Measurements from ENCODE around the gene ADGRG1.

Gene ADGRG1

DNA sequence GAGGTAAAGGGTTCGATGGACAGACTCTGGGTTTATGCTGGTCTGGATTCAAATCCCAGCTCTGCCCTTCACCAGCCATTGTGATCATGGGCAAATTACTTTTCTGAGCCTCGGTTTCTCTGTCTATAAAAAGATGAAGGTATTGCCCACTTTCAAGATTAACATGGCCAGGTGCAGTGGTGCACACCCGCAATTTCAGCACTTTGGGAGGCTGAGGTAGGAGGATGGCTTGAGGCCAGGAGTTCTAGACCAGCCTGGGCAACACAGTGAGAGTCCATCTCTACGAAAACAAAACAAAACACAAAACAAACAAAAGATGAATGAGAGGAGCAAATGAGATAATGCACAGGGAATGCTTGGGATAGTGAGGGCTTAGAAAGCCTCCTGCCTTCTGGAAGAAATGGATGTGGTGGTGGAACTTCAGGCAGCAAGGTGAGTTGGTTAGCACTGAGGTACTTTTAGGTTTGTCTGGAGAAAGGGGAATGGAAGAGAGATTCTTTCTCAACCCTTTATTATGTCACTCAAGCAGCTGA lies 48.2 kb downstream of the ADGRG1 start:
- H3K4me3 ChIP-seq (ENCODE audit: low read length) = no peak overlapping the region
- DNase-seq (ENCODE audit: low read depth) = peak; percentile 14
- TF ChIP-seq, protein P1, sequence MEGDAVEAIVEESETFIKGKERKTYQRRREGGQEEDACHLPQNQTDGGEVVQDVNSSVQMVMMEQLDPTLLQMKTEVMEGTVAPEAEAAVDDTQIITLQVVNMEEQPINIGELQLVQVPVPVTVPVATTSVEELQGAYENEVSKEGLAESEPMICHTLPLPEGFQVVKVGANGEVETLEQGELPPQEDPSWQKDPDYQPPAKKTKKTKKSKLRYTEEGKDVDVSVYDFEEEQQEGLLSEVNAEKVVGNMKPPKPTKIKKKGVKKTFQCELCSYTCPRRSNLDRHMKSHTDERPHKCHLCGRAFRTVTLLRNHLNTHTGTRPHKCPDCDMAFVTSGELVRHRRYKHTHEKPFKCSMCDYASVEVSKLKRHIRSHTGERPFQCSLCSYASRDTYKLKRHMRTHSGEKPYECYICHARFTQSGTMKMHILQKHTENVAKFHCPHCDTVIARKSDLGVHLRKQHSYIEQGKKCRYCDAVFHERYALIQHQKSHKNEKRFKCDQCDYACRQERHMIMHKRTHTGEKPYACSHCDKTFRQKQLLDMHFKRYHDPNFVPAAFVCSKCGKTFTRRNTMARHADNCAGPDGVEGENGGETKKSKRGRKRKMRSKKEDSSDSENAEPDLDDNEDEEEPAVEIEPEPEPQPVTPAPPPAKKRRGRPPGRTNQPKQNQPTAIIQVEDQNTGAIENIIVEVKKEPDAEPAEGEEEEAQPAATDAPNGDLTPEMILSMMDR (IDR thresholded peaks at IDR 0.05; ENCODE audit: insufficient read depth, low read depth, low read length, missing control alignments) = no peak

DNA sequence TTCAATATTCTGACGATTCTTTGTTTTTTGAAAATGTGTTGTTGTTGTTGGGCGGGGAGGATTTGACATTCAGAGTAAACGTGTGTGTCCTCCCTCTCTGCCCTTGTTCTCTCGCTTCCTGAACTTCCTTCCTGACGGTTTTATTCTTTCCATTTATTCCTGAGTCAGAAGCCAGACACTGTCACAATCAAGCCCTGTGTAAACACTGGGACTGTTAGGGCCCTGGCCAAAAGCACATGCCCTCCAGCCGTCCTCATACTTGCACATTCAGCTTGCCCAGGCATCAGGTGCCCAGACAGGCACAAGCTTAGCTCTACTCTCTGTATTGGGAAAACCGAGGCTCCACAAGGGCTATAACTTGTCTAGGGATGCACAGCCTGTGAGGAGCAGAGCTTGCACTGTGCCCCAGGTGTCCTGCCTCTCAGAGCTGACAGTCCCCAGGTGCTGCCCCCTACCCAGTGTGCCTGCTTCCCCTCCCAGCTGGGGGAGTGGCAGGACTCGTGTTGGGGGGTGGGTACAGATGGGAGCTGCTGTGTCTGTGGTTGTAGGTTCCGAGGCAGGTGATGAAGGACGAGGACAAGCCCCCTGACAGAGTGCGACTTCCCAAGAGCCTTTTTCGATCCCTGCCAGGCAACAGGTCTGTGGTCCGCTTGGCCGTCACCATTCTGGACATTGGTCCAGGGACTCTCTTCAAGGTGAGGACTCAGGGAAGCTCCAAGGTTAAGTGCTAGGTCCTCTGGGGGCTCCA lies 49.4 kb downstream of the ADGRG1 start:
- peak; percentile 57 for DNase-seq (ENCODE audit: low read depth)
- no peak overlapping the region for H3K4me3 ChIP-seq (ENCODE audit: low read length)
- TF ChIP-seq, protein P1 (IDR thresholded peaks at IDR 0.05; ENCODE audit: insufficient read depth, low read depth, low read length, missing control alignments) = no peak

DNA sequence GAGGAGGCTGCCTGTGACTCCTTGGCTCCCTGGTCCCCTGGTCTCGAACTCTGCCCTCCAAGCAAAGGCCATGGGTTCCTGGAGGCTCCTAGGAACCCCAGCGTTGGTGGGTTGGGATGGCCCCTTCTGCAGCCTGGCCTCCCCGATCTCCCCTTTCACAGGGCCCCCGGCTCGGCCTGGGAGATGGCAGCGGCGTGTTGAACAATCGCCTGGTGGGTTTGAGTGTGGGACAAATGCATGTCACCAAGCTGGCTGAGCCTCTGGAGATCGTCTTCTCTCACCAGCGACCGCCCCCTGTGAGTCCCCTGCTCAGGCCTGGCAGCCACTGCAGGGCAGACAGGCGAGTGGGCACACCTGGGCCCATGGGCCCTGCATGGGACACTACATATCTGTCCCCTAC lies 50.6 kb downstream of the ADGRG1 start:
- DNase-seq (ENCODE audit: low read depth) = no peak
- H3K4me3 ChIP-seq (ENCODE audit: low read length) = no peak overlapping the region
- TF ChIP-seq, protein P1 (IDR thresholded peaks at IDR 0.05; ENCODE audit: insufficient read depth, low read depth, low read length, missing control alignments) = no peak

DNA sequence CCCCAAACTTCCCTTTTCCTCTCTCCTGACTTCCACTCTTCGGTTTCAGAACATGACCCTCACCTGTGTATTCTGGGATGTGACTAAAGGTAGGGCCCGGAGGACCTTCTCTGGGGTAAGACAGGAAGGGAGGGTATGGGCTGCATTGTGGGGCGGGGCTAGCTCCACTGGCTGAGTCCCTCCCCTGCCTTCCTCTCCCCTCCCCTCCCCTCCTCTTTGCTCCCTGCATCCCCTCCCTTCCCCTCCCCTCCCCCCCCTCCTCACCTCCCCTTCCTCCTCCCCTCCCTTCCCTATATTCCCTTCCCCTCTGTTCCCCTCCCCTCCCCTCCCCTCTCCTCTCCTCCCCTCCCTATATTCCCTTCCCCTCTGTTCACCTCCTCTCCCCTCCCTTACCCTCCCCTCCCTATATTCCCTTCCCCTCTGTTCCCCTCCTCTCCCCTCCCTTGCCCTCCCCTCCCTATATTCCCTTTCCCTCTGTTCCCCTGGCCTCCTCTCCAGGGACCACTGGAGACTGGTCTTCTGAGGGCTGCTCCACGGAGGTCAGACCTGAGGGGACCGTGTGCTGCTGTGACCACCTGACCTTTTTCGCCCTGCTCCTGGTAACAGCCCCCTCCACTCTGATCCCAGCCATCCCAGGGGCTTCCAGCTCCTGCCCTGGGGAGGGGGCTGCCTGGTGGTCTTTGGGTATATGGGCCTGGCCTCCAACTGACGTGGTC lies 51.5 kb downstream of the ADGRG1 start:
- TF ChIP-seq, protein P1 (IDR thresholded peaks at IDR 0.05; ENCODE audit: insufficient read depth, low read depth, low read length, missing control alignments) = no peak
- no peak for DNase-seq (ENCODE audit: low read depth)
- H3K4me3 ChIP-seq (ENCODE audit: low read length) = no peak overlapping the region

DNA sequence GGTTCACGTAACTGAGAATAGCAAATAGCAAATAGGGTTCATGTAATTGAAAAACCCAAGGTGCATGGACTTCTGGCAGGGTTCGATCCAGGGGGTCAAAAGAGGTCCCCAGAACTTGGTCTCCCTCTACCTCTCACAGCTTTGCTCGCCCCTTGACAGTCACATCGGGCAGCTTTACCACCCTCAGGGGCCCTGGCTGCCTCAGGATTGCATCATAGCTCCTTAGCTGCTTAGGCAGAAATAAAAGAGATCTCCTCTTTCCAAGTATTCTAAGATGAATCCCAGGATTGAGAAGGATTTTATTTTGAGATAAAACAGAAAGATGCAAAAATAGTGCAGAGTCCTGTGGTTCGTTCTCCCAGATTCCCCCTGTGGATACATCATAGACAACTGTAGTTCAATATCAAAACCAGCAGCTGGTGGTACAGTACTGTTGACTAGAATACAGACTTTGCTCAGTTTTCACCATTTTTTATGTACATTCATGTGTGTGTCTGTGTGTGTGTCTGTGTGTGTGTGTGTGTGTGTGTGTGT lies 52.5 kb downstream of the ADGRG1 start:
- TF ChIP-seq, protein P1 (IDR thresholded peaks at IDR 0.05; ENCODE audit: insufficient read depth, low read depth, low read length, missing control alignments) = no peak
- no peak for DNase-seq (ENCODE audit: low read depth)

DNA sequence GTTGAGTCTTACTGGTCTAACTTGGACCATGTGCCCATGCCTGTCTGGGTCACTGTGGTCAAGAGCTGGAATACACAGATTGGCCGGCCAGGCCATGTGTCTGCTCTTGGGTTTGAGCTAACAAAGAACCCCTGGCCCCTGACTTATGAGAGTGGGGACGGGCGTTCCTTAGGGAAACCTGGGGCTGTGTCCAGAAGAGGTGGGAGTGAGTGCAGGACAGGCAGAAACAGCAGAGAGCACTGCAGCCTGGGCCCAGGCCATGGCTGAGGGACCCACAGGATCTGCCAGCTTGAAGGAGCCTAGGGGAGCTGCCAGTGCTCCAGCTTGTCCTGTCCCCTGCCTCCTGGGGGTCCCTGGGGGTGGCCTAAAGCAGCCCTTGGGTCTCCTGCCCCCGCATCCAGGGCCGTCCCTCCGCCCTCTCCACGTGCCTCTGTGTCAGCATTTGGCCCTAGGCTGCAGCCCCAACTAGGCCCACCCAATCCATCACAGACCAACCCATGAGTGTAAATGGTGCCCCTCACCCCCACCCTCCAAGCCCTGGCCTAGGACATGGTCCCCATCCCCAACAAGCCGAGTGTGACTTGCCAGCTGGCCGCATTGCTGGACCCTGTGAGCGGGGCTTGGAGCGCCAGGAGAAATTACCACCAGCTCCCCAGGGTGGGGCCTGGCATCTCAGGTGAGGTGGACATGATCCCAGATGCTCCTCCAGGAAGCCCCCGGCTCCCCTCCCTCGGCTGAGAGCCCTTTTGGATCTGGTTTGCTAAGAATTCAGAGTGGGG lies 53.7 kb downstream of the ADGRG1 start:
- no peak for DNase-seq (ENCODE audit: low read depth)
- TF ChIP-seq, protein P1 (IDR thresholded peaks at IDR 0.05; ENCODE audit: insufficient read depth, low read depth, low read length, missing control alignments) = no peak
- H3K4me3 ChIP-seq (ENCODE audit: low read length) = no peak overlapping the region

More for the DNA sequence above, 52.5 kb downstream of the ADGRG1 start:
- no peak overlapping the region for H3K4me3 ChIP-seq (ENCODE audit: low read length)

All from epithelial cell of esophagus (primary cell).